Measurements from ENCODE around the gene DCAKD. TPM values are rescaled to one million over a fixed set of nuclear protein-coding genes. Genes with fewer than 3 reads are reported as not detected.

The DCAKD gene
- polyA plus RNA-seq (ENCODE audit: insufficient read length in 4 of 4): 10 to 100 TPM; 42.4 to 58.4 (median 53.4) TPM

GRCh38 chr17:45051060-45051719, at the start of gene DCAKD:
DCAKD (minus strand) TSS chr17:45051632; CDS start chr17:45034885, 16,747 bp downstream.
- DNase-seq (ENCODE audit: low read depth in 4 of 4, low spot score in 3 of 4): peak; percentile 78 to 89 (median 86)

- peak; percentile 36 to 65 (median 59) for DNase-seq (ENCODE audit: low read depth in 4 of 4, low spot score in 3 of 4)
Observed at GRCh38 chr17:45098869-45099616, 47.6 kb upstream of the DCAKD start.

GRCh38 chr17:45098081-45098868, 46.8 kb upstream of the DCAKD start:
- DNase-seq (ENCODE audit: low read depth in 4 of 4, low spot score in 3 of 4): no peak

- no peak for DNase-seq (ENCODE audit: low read depth in 4 of 4, low spot score in 3 of 4)
Observed at GRCh38 chr17:45096926-45097325, 45.5 kb upstream of the DCAKD start.

- DNase-seq (ENCODE audit: low read depth in 4 of 4, low spot score in 3 of 4): no peak
Observed at GRCh38 chr17:45096141-45096540, 44.7 kb upstream of the DCAKD start.

GRCh38 chr17:45093444-45094110, 42.1 kb upstream of the DCAKD start:
- DNase-seq (ENCODE audit: low read depth in 4 of 4, low spot score in 3 of 4): no peak

- no peak for DNase-seq (ENCODE audit: low read depth in 4 of 4, low spot score in 3 of 4)
Observed at GRCh38 chr17:45092911-45093430, 41.5 kb upstream of the DCAKD start.

- DNase-seq (ENCODE audit: low read depth in 4 of 4, low spot score in 3 of 4): no peak
Observed at GRCh38 chr17:45091778-45092425, 40.5 kb upstream of the DCAKD start.

- DNase-seq (ENCODE audit: low read depth in 4 of 4, low spot score in 3 of 4): no peak
Observed at GRCh38 chr17:45090711-45091110, 39.3 kb upstream of the DCAKD start.

GRCh38 chr17:45088741-45089140, 37.3 kb upstream of the DCAKD start:
- DNase-seq (ENCODE audit: low read depth in 4 of 4, low spot score in 3 of 4): no peak

GRCh38 chr17:45087978-45088377, 36.5 kb upstream of the DCAKD start:
- DNase-seq (ENCODE audit: low read depth in 4 of 4, low spot score in 3 of 4): no peak

GRCh38 chr17:45087504-45087975, 36.1 kb upstream of the DCAKD start:
- no peak for DNase-seq (ENCODE audit: low read depth in 4 of 4, low spot score in 3 of 4)

GRCh38 chr17:45086865-45087503, 35.6 kb upstream of the DCAKD start:
- no peak for DNase-seq (ENCODE audit: low read depth in 4 of 4, low spot score in 3 of 4)

GRCh38 chr17:45086391-45086790, 35.0 kb upstream of the DCAKD start:
- DNase-seq (ENCODE audit: low read depth in 4 of 4, low spot score in 3 of 4): no peak

- DNase-seq (ENCODE audit: low read depth in 4 of 4, low spot score in 3 of 4): peak in 1 of 4 donors; percentile 12
Observed at GRCh38 chr17:45081047-45081703, 29.7 kb upstream of the DCAKD start.

- no peak for DNase-seq (ENCODE audit: low read depth in 4 of 4, low spot score in 3 of 4)
Observed at GRCh38 chr17:45077643-45078042, 26.2 kb upstream of the DCAKD start.

- no peak for DNase-seq (ENCODE audit: low read depth in 4 of 4, low spot score in 3 of 4)
Observed at GRCh38 chr17:45073414-45074070, 22.1 kb upstream of the DCAKD start.

- DNase-seq (ENCODE audit: low read depth in 4 of 4, low spot score in 3 of 4): no peak
Observed at GRCh38 chr17:45070809-45071208, 19.4 kb upstream of the DCAKD start.
